ENCODE measurements around the gene PLD1.

The PLD1 gene

DNA sequence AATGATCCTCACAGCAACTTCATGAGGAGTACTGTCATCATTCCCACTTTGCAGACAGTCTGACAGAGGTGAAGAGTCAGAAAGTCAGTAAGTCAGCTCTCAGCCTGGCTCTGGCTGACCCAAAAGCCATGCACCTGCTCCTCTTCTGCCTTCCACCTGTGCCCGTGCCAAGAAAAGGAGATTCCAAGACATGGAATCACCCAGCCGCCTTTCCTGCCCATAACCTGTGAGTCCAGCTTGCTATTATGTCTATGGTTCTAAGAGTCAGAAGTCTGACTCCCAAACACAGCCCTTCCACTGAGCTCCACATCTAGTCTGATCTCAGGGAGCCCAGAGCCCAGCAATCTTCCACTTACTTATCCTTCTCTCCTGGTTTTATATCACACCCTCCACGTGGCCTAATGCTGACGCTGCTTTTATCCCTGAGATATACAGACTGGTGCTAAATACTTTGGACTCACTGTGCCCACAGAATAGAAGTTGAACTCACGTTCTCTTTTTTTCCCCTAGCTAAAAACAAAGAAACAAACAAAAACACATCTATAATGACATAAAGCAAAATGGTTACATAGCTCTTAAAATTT, 66.0 kb downstream of the PLD1 start:
- no peak for DNase-seq

DNA sequence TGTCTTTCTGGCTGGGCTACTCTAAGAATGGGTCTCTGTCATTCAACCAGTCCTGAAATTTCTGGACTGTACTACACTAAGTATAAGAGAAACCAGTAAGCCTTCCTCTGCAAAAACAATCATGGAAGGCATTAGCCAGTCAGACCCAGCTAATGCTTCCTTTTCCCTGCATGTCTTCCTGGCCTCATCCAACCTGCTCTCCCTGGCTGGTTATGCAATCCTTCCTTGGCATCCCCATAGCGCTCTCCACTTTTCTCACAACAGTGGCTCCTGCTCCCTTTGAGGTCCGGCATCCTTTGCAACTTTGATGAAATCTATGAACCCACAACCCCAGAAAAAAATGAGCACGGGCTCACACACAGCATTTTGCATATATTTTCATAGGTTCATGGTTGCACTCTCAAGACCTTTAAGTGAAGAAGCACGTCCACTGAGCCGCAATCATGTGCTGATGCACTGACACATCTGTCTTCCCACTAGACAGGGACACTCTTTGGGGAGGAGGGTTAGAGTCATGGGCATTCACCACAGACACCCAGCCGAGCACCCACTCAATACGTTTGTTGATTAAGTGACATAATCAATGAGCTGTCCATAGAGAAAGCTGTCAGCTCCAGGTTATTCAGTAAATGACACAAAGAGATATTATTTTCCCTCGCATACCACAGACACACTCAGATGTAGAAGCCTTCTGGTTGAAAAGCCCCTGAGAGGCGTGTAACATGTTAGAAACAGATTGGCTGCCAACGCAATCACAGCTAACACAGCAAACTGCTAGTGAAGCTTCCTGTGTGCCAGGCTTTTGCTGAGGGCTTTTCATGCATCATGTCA, 66.7 kb downstream of the PLD1 start:
- DNase-seq = no peak

DNA sequence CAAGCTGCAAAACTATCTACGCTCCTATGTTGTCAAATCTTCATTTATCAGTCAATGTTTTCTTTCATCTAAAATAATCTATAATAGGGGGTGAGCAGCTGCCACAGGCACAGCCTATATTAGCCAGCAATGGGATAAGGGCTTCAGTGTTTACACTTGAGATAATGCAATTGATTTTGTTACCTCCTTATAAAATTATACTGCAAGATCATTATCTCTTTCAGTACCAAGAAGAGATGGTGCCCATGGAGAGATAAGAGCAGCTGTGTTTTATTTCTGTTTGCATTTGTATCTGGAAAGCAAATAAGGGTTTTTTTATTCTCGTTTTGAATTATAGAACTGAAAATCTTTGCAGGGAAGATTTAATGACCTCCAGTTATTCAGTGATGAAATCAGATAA, 68.9 kb downstream of the PLD1 start:
- DNase-seq = no peak

DNA sequence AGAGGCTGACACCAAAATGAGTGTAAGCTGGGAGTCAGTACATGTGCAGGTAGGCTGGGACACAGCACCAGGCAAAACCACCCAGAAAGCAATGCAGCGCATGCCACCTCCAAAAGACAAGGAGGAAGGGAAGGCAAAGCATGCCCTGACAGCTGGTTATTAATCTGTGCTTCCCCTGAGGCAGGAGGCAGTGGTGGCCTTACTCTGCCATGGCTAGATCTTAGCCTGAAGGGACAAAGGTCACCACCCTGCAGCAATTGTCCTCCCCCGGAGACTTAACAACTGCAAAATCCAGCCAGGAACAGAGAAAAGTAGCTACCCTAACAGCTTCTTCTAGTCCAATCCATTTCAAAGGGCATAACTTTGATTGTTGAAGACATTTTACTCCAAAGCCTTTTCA, 73.7 kb downstream of the PLD1 start:
- DNase-seq = no peak

DNA sequence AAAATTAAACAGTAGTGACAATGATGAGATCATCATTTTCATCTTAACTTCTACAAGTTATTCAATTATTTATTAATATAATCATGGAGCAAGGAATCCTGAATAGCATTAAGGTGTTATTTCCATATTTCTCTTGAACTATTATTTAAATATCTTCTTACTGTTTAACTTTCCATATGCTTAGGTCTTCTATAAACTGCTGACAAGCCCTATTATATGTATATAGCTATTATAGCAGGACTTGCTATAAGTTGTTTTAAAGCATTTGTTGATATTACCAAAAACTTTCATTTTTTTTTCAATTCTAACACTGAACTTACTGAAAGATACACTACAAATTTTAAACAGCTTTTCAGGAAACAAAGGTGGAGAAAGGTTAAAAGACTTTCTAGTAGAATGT, 76.7 kb downstream of the PLD1 start:
- no peak for DNase-seq

DNA sequence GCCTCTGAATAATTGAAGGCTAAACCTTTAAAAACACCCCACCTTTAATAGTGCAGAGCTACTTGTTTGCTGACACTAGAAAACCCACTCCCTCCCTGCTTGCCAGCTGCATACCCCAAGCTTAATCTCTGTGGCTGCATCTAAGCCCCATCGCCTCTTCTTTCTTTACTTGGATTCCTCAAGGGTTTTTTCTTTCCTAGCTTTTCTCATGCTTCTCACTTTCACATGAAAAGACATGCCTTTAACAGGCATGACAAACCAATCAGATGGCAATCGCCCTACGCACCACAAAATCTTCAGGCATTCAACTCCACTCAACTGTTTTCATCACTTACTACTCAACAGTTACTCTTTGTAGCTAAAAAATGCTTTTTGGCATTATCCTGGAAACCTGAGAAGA, 77.5 kb downstream of the PLD1 start:
- no peak for DNase-seq

DNA sequence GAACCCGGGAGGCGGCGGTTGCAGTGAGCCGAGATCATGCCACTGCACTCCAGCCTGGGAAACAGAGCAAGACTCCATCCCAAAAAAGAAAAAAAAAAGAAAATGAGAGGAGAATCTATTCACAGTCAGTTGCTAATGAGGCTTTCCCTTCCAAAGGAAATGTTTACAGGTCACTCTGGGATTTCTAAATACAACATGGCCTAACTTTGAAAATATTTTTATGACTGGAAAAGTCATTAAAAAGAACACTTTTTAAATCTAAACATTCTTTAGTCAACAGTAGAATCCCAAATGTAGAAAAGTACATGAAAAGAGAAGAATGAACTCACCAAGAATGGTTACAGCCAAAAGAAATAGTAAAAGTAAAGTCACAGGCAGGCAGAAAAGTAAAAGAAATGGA, 78.6 kb downstream of the PLD1 start:
- DNase-seq = no peak

DNA sequence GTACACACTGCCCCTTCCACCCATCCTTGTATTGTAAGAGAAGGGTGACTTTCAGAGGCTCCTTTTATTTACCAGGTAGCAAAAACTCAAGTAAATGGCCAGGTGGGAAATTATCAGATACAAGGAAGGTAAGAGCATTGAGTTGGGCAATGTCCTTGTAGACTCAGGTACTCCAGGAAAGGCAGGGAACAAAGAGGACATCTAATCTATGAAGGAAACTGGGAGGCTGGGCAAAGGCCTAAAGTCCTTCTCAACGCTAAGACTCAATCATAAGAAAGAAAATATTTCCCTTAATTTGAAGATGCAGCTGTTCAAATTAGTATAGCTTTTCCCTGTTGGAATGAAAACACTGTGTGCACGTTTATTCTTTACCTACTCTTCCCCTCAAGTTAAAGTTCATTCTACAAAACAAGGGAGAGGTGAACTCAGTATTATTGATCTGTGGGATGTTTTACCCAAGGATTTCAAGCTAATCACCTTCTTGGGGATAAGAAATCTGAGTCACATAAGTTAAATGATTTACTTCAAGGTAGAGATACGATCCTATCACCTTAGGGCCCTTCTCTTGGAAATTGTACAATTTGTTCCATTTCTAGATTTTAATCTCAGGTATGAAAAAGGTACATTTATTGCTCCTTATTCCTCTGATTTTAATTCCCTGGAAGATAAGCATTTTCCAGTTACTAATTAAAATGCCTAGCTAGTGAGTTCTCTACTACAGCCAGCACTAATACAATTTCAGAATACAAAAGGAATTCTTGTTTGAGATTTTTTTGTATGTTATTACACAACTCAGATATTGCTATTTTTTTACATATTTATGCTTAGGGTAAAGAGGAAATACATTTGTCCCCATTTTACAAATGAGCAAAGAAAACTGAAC, 80.6 kb downstream of the PLD1 start:
- DNase-seq = no peak

DNA sequence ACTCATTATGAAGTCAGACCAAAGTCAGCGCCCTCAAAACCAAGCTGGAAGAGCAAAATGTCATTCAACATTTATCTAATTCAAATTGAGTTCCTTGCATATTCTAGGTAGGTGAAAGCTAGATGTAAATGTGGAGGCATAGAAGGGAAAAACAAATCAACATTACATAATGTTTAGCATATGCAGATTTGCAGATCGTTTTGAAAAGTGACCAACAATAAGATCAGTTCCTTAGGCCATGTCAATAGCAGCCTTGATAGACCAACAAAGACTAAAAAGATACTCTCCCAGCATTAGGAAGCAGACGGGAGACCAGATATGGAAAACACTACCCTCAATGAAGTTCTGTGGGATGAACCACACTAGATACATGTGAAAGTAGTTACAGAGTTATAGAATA, 83.0 kb downstream of the PLD1 start:
- DNase-seq = no peak

DNA sequence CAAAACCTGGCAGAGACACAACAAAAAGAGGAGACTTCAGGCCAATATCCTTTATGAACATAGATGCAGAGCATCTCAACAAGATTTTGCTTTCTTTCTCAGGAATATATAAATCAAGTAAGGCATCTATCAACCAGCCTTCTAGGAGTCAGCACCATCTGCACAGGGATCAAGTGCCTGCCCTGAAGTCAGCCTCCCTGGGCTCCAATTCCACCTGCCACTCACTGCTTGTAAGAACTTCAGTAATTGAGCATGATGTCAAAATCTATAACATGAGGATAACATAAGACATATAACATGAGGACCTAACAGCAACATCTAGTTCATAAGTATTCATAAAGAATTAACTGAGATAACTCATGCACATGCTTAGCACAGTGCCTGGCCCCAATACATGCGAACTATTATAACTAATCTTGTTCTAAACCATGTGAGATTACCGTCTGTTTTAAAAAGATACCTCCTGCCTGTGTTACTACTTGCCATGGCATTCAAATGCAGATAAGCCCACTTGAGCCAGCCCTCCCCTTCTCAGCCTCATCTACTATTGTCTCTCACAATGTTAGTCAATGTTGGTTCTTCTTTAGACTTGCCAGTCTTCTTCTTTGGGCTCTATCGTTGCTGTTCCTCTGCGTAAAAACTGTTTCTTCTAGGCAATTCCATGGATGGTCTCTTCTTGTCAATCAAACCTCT, 91.6 kb downstream of the PLD1 start:
- no peak for DNase-seq

DNA sequence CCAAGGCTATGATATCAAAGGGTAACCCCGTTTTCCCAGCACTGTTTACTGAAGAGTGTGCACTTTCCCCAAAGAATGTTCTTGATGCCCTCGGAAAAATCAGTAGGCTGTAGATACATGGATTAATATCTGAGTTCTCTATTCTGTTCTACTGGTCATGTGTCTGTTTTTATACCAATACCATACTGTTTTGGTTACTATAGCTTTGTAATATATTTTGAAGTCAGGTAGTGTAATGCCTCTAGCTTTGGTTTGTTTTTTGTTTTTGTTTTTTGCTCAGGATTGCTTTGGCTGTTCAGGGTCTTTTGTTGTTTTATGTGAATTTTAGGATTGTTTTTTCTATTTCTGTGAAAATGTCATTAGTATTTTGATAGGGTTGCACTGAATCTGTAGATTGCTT, 95.1 kb downstream of the PLD1 start:
- no peak for DNase-seq

DNA sequence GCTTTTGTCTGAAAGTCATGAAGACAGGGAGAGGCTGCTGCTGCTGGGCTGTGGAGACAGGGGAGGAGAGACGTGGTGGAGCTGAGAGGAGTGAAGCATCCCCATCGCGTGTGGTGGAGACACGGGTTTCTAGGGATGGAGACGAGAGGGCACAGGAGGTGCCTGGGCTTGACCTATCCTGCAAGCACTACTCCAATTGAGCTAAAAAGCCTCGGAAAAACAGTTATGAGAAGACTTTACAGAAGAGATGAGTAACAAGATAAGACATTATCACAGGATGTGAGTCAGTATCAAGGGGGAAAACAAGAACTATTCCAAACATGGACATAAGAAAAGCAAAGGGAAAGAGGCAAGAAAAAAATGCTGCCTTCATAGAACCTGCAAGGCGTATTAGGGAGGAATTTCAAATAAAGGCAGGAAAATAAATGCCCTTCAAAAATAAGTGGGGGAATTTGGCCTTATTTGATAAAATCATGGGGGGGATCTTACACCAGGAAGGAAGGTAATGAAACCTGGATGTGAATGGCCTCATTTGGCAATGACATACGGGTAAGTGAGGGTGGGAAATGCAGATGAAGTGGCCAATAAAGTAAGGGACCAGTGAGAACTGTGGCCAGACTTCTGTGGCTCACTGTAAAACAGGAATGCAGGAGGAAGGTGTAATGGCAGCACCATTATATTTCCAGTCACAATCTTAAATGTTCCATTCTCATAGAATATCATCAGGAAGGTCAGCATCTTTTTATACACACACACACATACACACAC, 97.9 kb downstream of the PLD1 start:
- DNase-seq = no peak

DNA sequence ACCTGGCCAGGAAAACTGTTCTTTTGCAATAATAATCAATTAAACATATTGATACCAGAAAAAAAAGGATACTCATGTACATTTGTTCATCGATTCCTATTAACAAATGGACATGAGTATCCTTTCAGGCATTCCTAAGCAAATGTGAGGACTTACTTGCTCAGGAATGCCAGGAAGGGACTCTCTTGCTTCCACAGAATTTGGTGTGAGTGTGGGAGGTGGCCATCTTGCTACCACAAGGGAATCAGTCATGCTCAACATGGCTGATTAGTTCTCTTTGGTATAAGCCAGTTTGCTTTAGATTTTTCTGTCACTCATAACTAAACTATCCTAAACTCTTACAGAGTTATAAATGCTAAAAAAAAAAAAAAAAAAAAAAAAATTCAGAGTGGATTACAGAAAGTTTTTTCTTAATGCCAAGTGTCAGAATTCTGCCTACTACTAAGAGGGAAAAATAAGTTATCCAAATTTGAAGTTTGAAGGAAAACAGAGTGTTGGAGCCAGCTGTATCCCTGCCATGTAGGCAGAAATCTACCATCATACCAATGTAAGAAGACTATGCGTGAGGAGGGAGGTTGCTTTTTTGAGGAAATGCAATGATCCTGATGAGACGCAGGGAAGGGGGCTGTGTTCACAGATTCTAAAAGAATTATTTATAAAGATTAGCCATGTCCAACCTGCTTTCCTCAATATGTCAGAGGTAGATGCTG, 98.7 kb downstream of the PLD1 start:
- DNase-seq = no peak

DNA sequence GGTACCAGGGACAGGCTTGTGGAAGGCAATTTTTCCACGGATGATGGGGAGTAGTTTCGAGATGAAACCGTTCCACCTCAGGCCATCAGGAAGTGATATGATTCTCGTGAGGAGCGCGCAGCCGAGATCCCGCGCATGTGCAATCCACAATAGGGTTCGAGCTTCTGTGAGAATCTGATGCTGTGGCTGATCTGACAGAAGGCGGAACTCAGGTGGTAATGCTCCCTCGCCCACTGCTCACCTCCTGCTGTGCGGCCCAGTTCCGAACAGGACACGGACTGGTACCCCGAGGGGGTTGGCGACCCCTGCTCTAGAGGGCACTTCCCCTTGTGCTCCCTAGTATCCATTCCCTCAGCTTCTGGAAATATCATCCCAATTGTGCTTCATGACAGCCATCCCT, 99.9 kb downstream of the PLD1 start:
- DNase-seq = no peak

DNA sequence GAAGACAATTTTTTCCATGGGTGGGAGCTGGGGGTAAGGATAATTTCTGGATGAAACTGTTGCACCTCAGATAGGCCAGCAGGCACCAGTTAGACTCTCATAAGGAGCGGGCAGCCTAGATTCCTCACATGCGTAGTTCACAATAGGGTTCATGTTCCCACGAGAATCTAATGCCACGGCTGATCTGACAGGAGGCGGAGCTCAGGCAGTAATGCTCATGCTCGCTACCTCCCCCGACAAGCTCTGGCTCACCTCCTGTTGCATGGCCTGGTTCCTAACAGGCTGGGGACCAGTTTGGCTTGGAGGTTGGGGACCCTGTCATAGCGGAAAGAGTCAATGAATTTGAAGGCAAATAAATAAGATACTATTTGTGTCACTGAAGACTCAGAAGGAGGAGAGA, 105.5 kb downstream of the PLD1 start:
- no peak for DNase-seq

DNA sequence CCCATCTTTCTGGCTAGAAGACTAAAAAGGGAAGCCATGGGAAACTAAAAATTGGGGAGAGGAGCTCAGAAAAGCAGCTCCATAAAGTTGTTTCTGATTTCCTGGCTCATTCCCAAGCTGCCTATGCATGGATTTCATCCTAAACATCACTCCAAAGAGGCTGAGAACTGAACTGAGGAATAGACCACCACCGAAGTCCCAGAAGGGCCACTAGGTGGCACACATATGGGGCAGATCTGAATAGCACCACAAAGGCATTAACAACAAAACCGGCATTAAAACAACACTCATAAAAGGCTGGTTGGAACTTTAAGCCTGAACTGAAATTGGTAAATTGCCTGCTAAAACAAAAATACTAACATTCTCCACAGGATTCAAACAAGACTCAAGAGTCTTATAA, 106.3 kb downstream of the PLD1 start:
- no peak for DNase-seq

DNA sequence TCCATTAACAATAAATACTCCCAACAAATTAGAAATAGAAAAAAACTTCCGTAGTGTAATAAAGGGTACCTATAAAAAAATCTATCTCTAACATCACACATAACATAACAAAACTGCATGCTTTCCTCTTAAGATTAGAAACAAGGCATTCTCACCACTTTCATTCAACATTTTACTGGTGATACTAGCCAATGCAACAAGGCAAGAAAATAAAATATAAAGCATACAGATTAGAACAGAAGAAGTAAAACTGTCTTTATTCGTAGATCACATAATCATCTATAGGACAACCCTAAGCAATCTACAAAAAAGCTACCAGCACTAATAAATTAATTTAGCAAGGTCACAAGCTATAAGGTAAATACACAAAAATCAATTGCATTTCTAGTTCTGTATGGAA, 107.1 kb downstream of the PLD1 start:
- DNase-seq = no peak

DNA sequence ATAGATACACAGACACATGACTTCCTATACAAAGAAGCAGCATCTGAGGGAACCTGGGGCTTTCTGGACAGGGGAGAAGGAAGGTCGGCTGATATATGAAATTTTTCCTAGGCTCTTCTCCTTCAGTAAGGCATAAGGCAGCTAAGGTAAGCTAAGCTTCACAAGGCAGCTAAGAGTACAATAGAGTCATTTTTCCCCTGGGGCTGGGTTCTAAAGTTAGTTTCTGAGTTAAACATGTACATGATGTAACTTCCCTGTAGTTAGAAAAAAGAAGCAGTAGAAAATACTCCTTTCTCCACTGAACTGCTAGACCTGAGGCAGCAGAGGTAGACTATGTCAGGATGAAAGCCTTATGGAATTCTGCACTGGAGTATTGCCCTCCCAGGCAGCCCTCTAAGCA, 109.6 kb downstream of the PLD1 start:
- DNase-seq = no peak

DNA sequence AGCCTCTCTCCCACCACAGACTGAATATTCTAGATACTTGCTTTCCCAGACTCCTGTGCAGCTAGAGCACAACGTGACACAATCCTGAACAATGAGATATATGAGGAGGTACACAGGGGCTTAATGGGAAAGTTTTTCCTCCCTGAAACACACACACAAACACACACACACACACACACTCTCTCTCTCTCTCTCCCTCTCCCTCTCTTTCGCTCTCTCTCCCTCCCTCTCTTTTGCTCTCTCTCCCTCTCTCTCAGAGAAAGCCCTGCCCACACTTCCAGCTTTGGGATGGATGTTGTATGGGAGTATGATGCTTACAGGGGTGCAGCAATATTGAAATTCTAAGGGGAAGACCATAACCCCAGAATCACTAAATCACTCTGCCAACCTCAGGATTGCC, 110.1 kb downstream of the PLD1 start:
- DNase-seq = no peak

DNA sequence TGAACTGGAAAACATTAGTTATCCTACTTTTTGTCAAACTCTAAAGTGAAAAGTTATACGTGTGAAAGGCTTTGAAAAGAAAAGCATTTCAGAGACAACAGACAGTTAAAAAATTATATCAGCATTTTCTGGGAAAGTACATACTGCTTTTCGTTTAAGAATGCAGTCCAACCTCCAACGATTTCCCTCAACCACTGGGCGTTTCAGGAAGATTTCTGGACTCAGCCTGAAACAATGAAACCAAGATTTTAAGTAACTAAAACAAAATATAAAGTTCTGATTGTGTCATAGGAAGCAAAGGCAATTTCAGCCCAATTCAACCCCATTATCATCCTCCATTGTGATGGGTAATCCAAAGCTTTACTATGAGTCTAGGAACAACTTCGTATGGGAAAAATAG, 110.7 kb downstream of the PLD1 start:
- no peak for DNase-seq

DNA sequence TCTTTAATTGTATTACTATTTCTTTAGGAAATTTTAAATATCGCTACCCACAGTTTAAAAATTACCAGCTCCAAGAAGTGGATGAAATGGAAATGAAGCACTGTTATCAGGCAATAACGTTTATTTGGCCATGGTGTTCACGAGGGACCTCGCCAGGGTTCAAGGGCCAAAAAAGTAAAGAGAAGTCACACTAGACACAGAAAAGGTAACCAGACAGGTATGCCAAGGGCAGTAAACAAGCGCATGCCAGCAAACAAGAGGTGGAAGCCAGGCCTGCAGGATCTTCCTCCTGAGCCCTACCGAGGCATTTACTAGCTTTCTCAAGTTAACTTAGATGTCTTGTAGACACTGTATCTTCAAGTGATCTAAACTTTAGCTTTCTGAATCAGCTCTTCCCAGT, 113.5 kb downstream of the PLD1 start:
- DNase-seq = no peak

DNA sequence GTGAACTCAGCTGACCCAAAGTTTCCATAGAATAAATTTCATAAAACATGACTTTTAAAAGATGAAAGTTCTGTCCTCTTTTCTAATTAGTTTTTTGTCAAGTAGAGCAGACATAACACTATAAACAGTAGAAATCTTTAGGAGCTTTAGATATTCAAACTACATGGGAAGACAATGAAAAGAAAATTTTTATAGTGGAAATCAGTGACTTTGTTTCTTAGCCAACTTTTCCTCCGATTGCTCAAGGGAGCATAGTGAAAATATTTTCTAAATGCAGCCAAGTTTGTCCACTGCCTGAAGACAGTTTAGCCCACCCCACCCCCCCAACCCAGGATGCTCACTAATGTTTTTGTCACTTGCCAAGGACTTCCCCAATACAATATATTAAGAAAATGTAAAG, 114.9 kb downstream of the PLD1 start:
- no peak for DNase-seq
